BLaER1 (cell line): ENCODE data around the gene ZBTB46.

Experiments
- H3K27ac ChIP-seq: shearing (Covaris generic); formaldehyde crosslinking; 2 replicates; pipeline ENCODE4 v1.8.1; 2022
- H3K27me3 ChIP-seq: shearing (Covaris generic); formaldehyde crosslinking; 2 replicates; pipeline ENCODE4 v1.8.1; 2022
- H3K36me3 ChIP-seq: shearing (Covaris generic); formaldehyde crosslinking; 2 replicates; pipeline ENCODE4 v1.8.1; 2022
- H3K4me1 ChIP-seq: shearing (Covaris generic); formaldehyde crosslinking; 2 replicates; pipeline ENCODE4 v1.8.1; 2022
- H3K4me2 ChIP-seq: shearing (Covaris generic); formaldehyde crosslinking; 2 replicates; pipeline ENCODE4 v1.8.1; 2022
- H3K4me3 ChIP-seq: shearing (Covaris generic); formaldehyde crosslinking; 2 replicates; pipeline ENCODE4 v1.8.1; 2022
- H3K9ac ChIP-seq: shearing (Covaris generic); formaldehyde crosslinking; 2 replicates; pipeline ENCODE4 v1.8.1; 2022
- H3K9me3 ChIP-seq: shearing (Covaris generic); formaldehyde crosslinking; 2 replicates; pipeline ENCODE4 v1.8.1; 2022
- H4K20me1 ChIP-seq: shearing (Covaris generic); formaldehyde crosslinking; 2 replicates; pipeline ENCODE4 v1.8.1; 2022
- Cebpa-rat ChIP-seq: shearing (Covaris generic); IDR thresholded peaks from 2 replicates; pipeline ENCODE4 v1.8.1; 2022

ZBTB46 gene

GRCh38 chr20:63831646-63831992 is 555 bp upstream of the ZBTB46 start:
- Histone ChIP-seq H3K4me3 (peak overlapping the region; percentile 71), H3K4me1 (peaks cover 44% of the 10 kb centered on the region), H3K4me2 (peak overlapping the region; percentile 93), H3K9me3 (no peaks in the 10 kb centered on the region), H4K20me1 (peaks cover 44% of the 10 kb centered on the region), H3K36me3 (no peaks in the 10 kb centered on the region), H3K9ac (no peak overlapping the region), H3K27me3 (peaks cover 71% of the 10 kb centered on the region), H3K27ac (no peak overlapping the region)
- TF ChIP-seq Cebpa-rat: no peak

- Histone ChIP-seq H3K36me3 (no peaks in the 10 kb centered on the region), H3K4me2 (peak overlapping the region; percentile 91), H4K20me1 (peaks cover 44% of the 10 kb centered on the region), H3K27me3 (peaks cover 84% of the 10 kb centered on the region), H3K27ac (no peak overlapping the region), H3K4me1 (peaks cover 36% of the 10 kb centered on the region), H3K9me3 (no peaks in the 10 kb centered on the region), H3K9ac (no peak overlapping the region), H3K4me3 (peak overlapping the region; percentile 71)
- TF ChIP-seq Cebpa-rat: no peak
Measured at GRCh38 chr20:63829945-63830835, 874 bp downstream of the ZBTB46 start.

- Histone ChIP-seq H3K4me3 (peak overlapping the region; percentile 71), H3K27me3 (peaks cover 84% of the 10 kb centered on the region), H3K9ac (no peak overlapping the region), H3K4me2 (peak overlapping the region; percentile 91), H3K27ac (no peak overlapping the region), H4K20me1 (peaks cover 44% of the 10 kb centered on the region), H3K9me3 (no peaks in the 10 kb centered on the region), H3K36me3 (no peaks in the 10 kb centered on the region), H3K4me1 (peaks cover 30% of the 10 kb centered on the region)
- TF ChIP-seq Cebpa-rat: no peak
Measured at GRCh38 chr20:63829603-63829944, 1.5 kb downstream of the ZBTB46 start.

- H3K4me3 ChIP-seq: no peak overlapping the region
- peak overlapping the region; percentile 91; the same call in 1 of the 2 replicates for H3K4me2 ChIP-seq
- no peak for TF ChIP-seq Cebpa-rat
- peaks cover 44% of the 10 kb centered on the region for H4K20me1 ChIP-seq
- H3K4me1 ChIP-seq: peaks cover 26% of the 10 kb centered on the region
- H3K27me3 ChIP-seq: peaks cover 83% of the 10 kb centered on the region
- no peak overlapping the region for H3K9ac ChIP-seq
- H3K9me3 ChIP-seq: no peaks in the 10 kb centered on the region
- H3K36me3 ChIP-seq: no peaks in the 10 kb centered on the region
- no peak overlapping the region for H3K27ac ChIP-seq
Measured at GRCh38 chr20:63828951-63829350, 2.1 kb downstream of the ZBTB46 start.

- H4K20me1 ChIP-seq: peaks cover 44% of the 10 kb centered on the region
- no peak overlapping the region for H3K4me2 ChIP-seq
- H3K4me3 ChIP-seq: no peak overlapping the region
- H3K36me3 ChIP-seq: no peaks in the 10 kb centered on the region
- H3K27me3 ChIP-seq: peaks cover 78% of the 10 kb centered on the region
- H3K9ac ChIP-seq: no peak overlapping the region
- no peaks in the 10 kb centered on the region for H3K9me3 ChIP-seq
- peaks cover 26% of the 10 kb centered on the region for H3K4me1 ChIP-seq
- no peak overlapping the region for H3K27ac ChIP-seq
- no peak for TF ChIP-seq Cebpa-rat
Measured at GRCh38 chr20:63828545-63828944, 2.5 kb downstream of the ZBTB46 start.

GRCh38 chr20:63828124-63828523 is 2.9 kb downstream of the ZBTB46 start:
- H3K27me3 ChIP-seq: peaks cover 74% of the 10 kb centered on the region
- TF ChIP-seq Cebpa-rat: no peak
- H4K20me1 ChIP-seq: peaks cover 44% of the 10 kb centered on the region
- peaks cover 26% of the 10 kb centered on the region for H3K4me1 ChIP-seq
- H3K4me3 ChIP-seq: no peak overlapping the region
- H3K4me2 ChIP-seq: no peak overlapping the region
- no peak overlapping the region for H3K27ac ChIP-seq
- H3K9me3 ChIP-seq: no peaks in the 10 kb centered on the region
- no peak overlapping the region for H3K9ac ChIP-seq
- no peaks in the 10 kb centered on the region for H3K36me3 ChIP-seq

GRCh38 chr20:63826753-63827152 is 4.3 kb downstream of the ZBTB46 start:
- Histone ChIP-seq H4K20me1 (peaks cover 33% of the 10 kb centered on the region), H3K27me3 (peaks cover 61% of the 10 kb centered on the region), H3K27ac (no peak overlapping the region)

GRCh38 chr20:63825331-63826118 is 5.5 kb downstream of the ZBTB46 start:
- H3K4me2 ChIP-seq: no peak overlapping the region
- H3K4me3 ChIP-seq: no peak overlapping the region
- no peak for TF ChIP-seq Cebpa-rat
- H4K20me1 ChIP-seq: peaks cover 29% of the 10 kb centered on the region
- H3K4me1 ChIP-seq: peaks cover 28% of the 10 kb centered on the region
- no peaks in the 10 kb centered on the region for H3K36me3 ChIP-seq
- no peaks in the 10 kb centered on the region for H3K9me3 ChIP-seq
- peaks cover 50% of the 10 kb centered on the region for H3K27me3 ChIP-seq
- no peak overlapping the region for H3K27ac ChIP-seq
- H3K9ac ChIP-seq: no peak overlapping the region

More at GRCh38 chr20:63826753-63827152, 4.3 kb downstream of the ZBTB46 start:
- Histone ChIP-seq H3K4me1 (peaks cover 33% of the 10 kb centered on the region), H3K9me3 (no peaks in the 10 kb centered on the region), H3K9ac (no peak overlapping the region), H3K4me2 (no peak overlapping the region), H3K36me3 (no peaks in the 10 kb centered on the region), H3K4me3 (no peak overlapping the region)
- no peak for TF ChIP-seq Cebpa-rat

GRCh38 chr20:63823691-63824311 is 7.3 kb downstream of the ZBTB46 start:
- H3K4me1 ChIP-seq: peaks cover 25% of the 10 kb centered on the region
- no peak overlapping the region for H3K27ac ChIP-seq
- H4K20me1 ChIP-seq: peaks cover 11% of the 10 kb centered on the region
- H3K9ac ChIP-seq: no peak overlapping the region
- peaks cover 32% of the 10 kb centered on the region for H3K27me3 ChIP-seq
- no peaks in the 10 kb centered on the region for H3K9me3 ChIP-seq
- 0 out of 2 replicates have a peak overlapping the region, but pooled peaks have one; percentile 5 for H3K4me2 ChIP-seq
- TF ChIP-seq Cebpa-rat: no peak
- H3K36me3 ChIP-seq: no peaks in the 10 kb centered on the region
- no peak overlapping the region for H3K4me3 ChIP-seq
